Memory B cell (primary cell): ENCODE results near the gene RNF6.
"Not testable (repeated sequence)": the region's sequence is repeated elsewhere in the genome, so short reads cannot be mapped to it uniquely, and the experiment has no call there.

ENCODE experiments used
- ATAC-seq: fragments of 150-1000 bp; cut with Tn5 transposase; 2 replicates; pipeline ENCODE4 v1.10.0; 2021; ENCODE audit warnings: low read depth, mild to moderate bottlenecking, moderate library complexity
- DNase-seq, 2 donors: peaks; one replicate each; pipeline ENCODE4 v3.0.0; 2022; ENCODE audit warnings: low spot score in 2 of 2
- H3K27ac Mint-ChIP-seq: one replicate; pipeline ENCODE4 v1.8.0; 2022; ENCODE audit warnings: mild to moderate bottlenecking, moderate library complexity, mixed read lengths
- H3K27me3 Mint-ChIP-seq: one replicate; pipeline ENCODE4 v1.8.0; 2022; ENCODE audit warnings: mixed read lengths
- H3K36me3 Mint-ChIP-seq: one replicate; pipeline ENCODE4 v1.8.0; 2022; ENCODE audit warnings: mild to moderate bottlenecking, mixed read lengths
- H3K4me1 Mint-ChIP-seq: one replicate; pipeline ENCODE4 v1.8.0; 2022; ENCODE audit warnings: mixed read lengths
- H3K4me3 Mint-ChIP-seq: one replicate; pipeline ENCODE4 v1.8.0; 2022; ENCODE audit warnings: mild to moderate bottlenecking, moderate library complexity, mixed read lengths
- H3K9me3 Mint-ChIP-seq: one replicate; pipeline ENCODE4 v1.8.0; 2022; ENCODE audit warnings: mixed read lengths

The RNF6 gene

GRCh38 chr13:26221721-26222519 lies at the start of gene RNF6:
RNF6 (minus strand) TSS chr13:26222314; CDS start chr13:26219649, 2,665 bp downstream.
- Mint-ChIP-seq H3K36me3 (peaks cover 10% of the 10 kb centered on the region), H3K9me3 (peaks cover 2% of the 10 kb centered on the region)

GRCh38 chr13:26270707-26271106 lies 48.6 kb upstream of the RNF6 start:
- ATAC-seq: no peak
- H3K27me3 Mint-ChIP-seq: no peaks in the 10 kb centered on the region
- no peak overlapping the region for H3K27ac Mint-ChIP-seq
- H3K4me1 Mint-ChIP-seq: peaks cover 23% of the 10 kb centered on the region
- DNase-seq: no peak
- peaks cover 4% of the 10 kb centered on the region for H3K36me3 Mint-ChIP-seq
- no peak overlapping the region for H3K4me3 Mint-ChIP-seq
- H3K9me3 Mint-ChIP-seq: no peaks in the 10 kb centered on the region

More at GRCh38 chr13:26221721-26222519, at the start of gene RNF6:
- Mint-ChIP-seq H3K27me3 (no peaks in the 10 kb centered on the region), H3K27ac (peak within 1 kb of the TSS; percentile 96), H3K4me3 (peak within 1 kb of the TSS; percentile 99), H3K4me1 (peaks cover 22% of the 10 kb centered on the region)
- DNase-seq (peak; percentile 87 to 92), ATAC-seq (peak; percentile 89)

GRCh38 chr13:26266311-26266710 lies 44.2 kb upstream of the RNF6 start:
- Mint-ChIP-seq H3K4me1 (peaks cover 32% of the 10 kb centered on the region), H3K36me3 (peaks cover 8% of the 10 kb centered on the region), H3K9me3 (peaks cover 2% of the 10 kb centered on the region), H3K27me3 (no peaks in the 10 kb centered on the region), H3K4me3 (no peak overlapping the region), H3K27ac (no peak overlapping the region)
- ATAC-seq: no peak
- no peak for DNase-seq

- Mint-ChIP-seq H3K9me3 (peaks cover 2% of the 10 kb centered on the region), H3K27ac (no peak overlapping the region), H3K4me1 (peaks cover 37% of the 10 kb centered on the region), H3K27me3 (no peaks in the 10 kb centered on the region), H3K36me3 (peaks cover 7% of the 10 kb centered on the region), H3K4me3 (no peak overlapping the region)
- no peak for ATAC-seq
- no peak for DNase-seq
These were observed 40.0 kb upstream of the RNF6 start for GRCh38 chr13:26262156-26262555.

GRCh38 chr13:26259634-26260033 lies 37.5 kb upstream of the RNF6 start:
- H3K27me3 Mint-ChIP-seq: no peaks in the 10 kb centered on the region
- no peak for ATAC-seq
- H3K4me3 Mint-ChIP-seq: no peak overlapping the region
- DNase-seq: no peak
- peaks cover under 1% of the 10 kb centered on the region for H3K9me3 Mint-ChIP-seq
- peaks cover 29% of the 10 kb centered on the region for H3K4me1 Mint-ChIP-seq
- peaks cover 6% of the 10 kb centered on the region for H3K36me3 Mint-ChIP-seq
- no peak overlapping the region for H3K27ac Mint-ChIP-seq

GRCh38 chr13:26257049-26257448 lies 34.9 kb upstream of the RNF6 start:
- Mint-ChIP-seq H3K36me3 (peaks cover 3% of the 10 kb centered on the region), H3K4me1 (peaks cover 24% of the 10 kb centered on the region), H3K27ac (no peak overlapping the region), H3K27me3 (no peaks in the 10 kb centered on the region), H3K4me3 (no peak overlapping the region), H3K9me3 (no peaks in the 10 kb centered on the region)
- ATAC-seq (no peak), DNase-seq (no peak)

GRCh38 chr13:26255691-26256277 lies 33.7 kb upstream of the RNF6 start:
- no peak for ATAC-seq
- Mint-ChIP-seq H3K27ac (no peak overlapping the region), H3K36me3 (peaks cover 3% of the 10 kb centered on the region), H3K9me3 (no peaks in the 10 kb centered on the region), H3K4me1 (peaks cover 20% of the 10 kb centered on the region), H3K27me3 (no peaks in the 10 kb centered on the region), H3K4me3 (no peak overlapping the region)
- peak in 1 of 2 donors; percentile 4 for DNase-seq

GRCh38 chr13:26255115-26255514 lies 33.0 kb upstream of the RNF6 start:
- peaks cover 16% of the 10 kb centered on the region for H3K4me1 Mint-ChIP-seq

GRCh38 chr13:26254583-26255111 lies 32.5 kb upstream of the RNF6 start:
- peaks cover 14% of the 10 kb centered on the region for H3K4me1 Mint-ChIP-seq
- H3K9me3 Mint-ChIP-seq: no peaks in the 10 kb centered on the region
- H3K4me3 Mint-ChIP-seq: peak overlapping the region; percentile 93
- ATAC-seq (peak; percentile 29), DNase-seq (peak; percentile 21 to 51)
- H3K27ac Mint-ChIP-seq: peak overlapping the region; percentile 78
- H3K36me3 Mint-ChIP-seq: peaks cover 3% of the 10 kb centered on the region
- H3K27me3 Mint-ChIP-seq: no peaks in the 10 kb centered on the region

More at GRCh38 chr13:26255115-26255514, 33.0 kb upstream of the RNF6 start:
- Mint-ChIP-seq H3K9me3 (no peaks in the 10 kb centered on the region), H3K27ac (peak overlapping the region; percentile 78), H3K36me3 (peaks cover 3% of the 10 kb centered on the region), H3K27me3 (no peaks in the 10 kb centered on the region), H3K4me3 (peak overlapping the region; percentile 93)
- ATAC-seq (no peak), DNase-seq (no peak)

- Mint-ChIP-seq H3K27me3 (no peaks in the 10 kb centered on the region), H3K9me3 (no peaks in the 10 kb centered on the region), H3K4me3 (peak within 1 kb of the TSS; percentile 93), H3K27ac (peak within 1 kb of the TSS; percentile 91), H3K36me3 (peaks cover 2% of the 10 kb centered on the region), H3K4me1 (peaks cover 13% of the 10 kb centered on the region)
- DNase-seq: peak; percentile 85 to 93
- ATAC-seq: peak; percentile 84
These were observed 31.9 kb upstream of the RNF6 start, which contains the start of gene CDK8 for GRCh38 chr13:26253787-26254582. CDK8 (plus strand) TSS chr13:26254129; CDS start chr13:26254642, 513 bp downstream.

GRCh38 chr13:26253262-26253786 lies 31.2 kb upstream of the RNF6 start:
- H3K36me3 Mint-ChIP-seq: peaks cover 2% of the 10 kb centered on the region
- DNase-seq (no peak), ATAC-seq (no peak)
- no peaks in the 10 kb centered on the region for H3K9me3 Mint-ChIP-seq
- peak overlapping the region; percentile 93 for H3K4me3 Mint-ChIP-seq
- peaks cover 11% of the 10 kb centered on the region for H3K4me1 Mint-ChIP-seq
- peak overlapping the region; percentile 91 for H3K27ac Mint-ChIP-seq
- H3K27me3 Mint-ChIP-seq: no peaks in the 10 kb centered on the region

GRCh38 chr13:26252006-26252405 lies 29.9 kb upstream of the RNF6 start:
- DNase-seq, H3K27me3 Mint-ChIP-seq, H3K4me3 Mint-ChIP-seq, H3K9me3 Mint-ChIP-seq, H3K27ac Mint-ChIP-seq, H3K4me1 Mint-ChIP-seq, H3K36me3 Mint-ChIP-seq, ATAC-seq: not testable (repeated sequence)

GRCh38 chr13:26249551-26249950 lies 27.4 kb upstream of the RNF6 start:
- Mint-ChIP-seq H3K27me3 (no peaks in the 10 kb centered on the region), H3K4me1 (no peaks in the 10 kb centered on the region), H3K27ac (no peak overlapping the region), H3K4me3 (no peak overlapping the region), H3K9me3 (no peaks in the 10 kb centered on the region), H3K36me3 (peaks cover 2% of the 10 kb centered on the region)
- ATAC-seq (no peak), DNase-seq (no peak)
